Measurements from ENCODE around the gene NDUFS7. TPM values are rescaled to one million over a fixed set of nuclear protein-coding genes. Genes with fewer than 3 reads are reported as not detected.

The NDUFS7 gene
- total and polyA plus RNA-seq, 9 of the 15 experiments (the other 6 are each of a cell fraction or from before 2014, with no cell fraction given), result 6.0 to 271 (median 60.6) TPM

- TF ChIP-seq CUX1 (CRISPR knock-in tag; IDR thresholded peaks at IDR 0.05), result no peak
These were observed 14.1 kb downstream of the NDUFS7 start (continued) for GRCh38 chr19:1397838-1398237.

- in situ Hi-C loops (cut with MboI) (no loop called here), intact Hi-C loops (cut with micrococcal nuclease) (no loop called here)
- peaks cover 5 to 85% of the 10 kb centered on the region in 2 experiments; a peak in 3 of 5 replicates for H3K4me1 ChIP-seq (replicated peaks in 1 of 2; ENCODE audit: control insufficient read depth in 2 of 2, insufficient read depth in 2 of 2, low read length in 2 of 2)
- no peak overlapping the region for H2AFZ ChIP-seq (ENCODE audit: low read depth, low read length)
- no peaks in the 10 kb centered on the region for H3K27me3 ChIP-seq (ENCODE audit: control insufficient read depth in 2 of 2, insufficient read depth in 2 of 2, low read length in 2 of 2)
- DNase-seq (ENCODE audit: extremely low read depth in 1 of 4, low spot score in 3 of 4) (no peak), ATAC-seq (no peak), FAIRE-seq (no peak)
- no peak overlapping the region for H3K4me2 ChIP-seq (ENCODE audit: insufficient read depth, low read length)
- no peaks in the 10 kb centered on the region for H3K9me1 ChIP-seq (ENCODE audit: control insufficient read depth, insufficient read depth, low read length)
- POLR2A ChIA-PET, result interaction anchor here (0.5 to 1.9 kb wide), 2 partner anchors 17 to 130 kb away, joined by 5 read pairs; partner anchors contain the start of gene CIRBP
- H3K9me3 ChIP-seq (replicated peaks; ENCODE audit: control insufficient read depth, insufficient read depth, low read depth, low read length), result no peaks in the 10 kb centered on the region
- peaks cover 3% of the 10 kb centered on the region; the same call in 1 of the 2 replicates for H4K20me1 ChIP-seq (replicated peaks; ENCODE audit: control insufficient read depth, insufficient read depth, low read length)
- peaks cover 25% of the 10 kb centered on the region; the same call in 1 of the 3 replicates for H3K36me3 ChIP-seq (ENCODE audit: control insufficient read depth, insufficient read depth, low read length)
- BruUV-seq (replicated peaks), result no TSS peak
- WGBS (ENCODE audit: insufficient coverage, low coverage, missing lambda C conversion rate), result 88% methylated on average over 15 of the region's 19 CpGs
- CTCF ChIA-PET (ENCODE audit: low intra/inter-chr PET ratio), result no interaction called here
- TF ChIP-seq POLR2G (IDR thresholded peaks at IDR 0.05; ENCODE audit: low read depth, low read length), result peak; percentile 49; the same call in 1 of the 2 replicates
- TF ChIP-seq, protein P1, sequence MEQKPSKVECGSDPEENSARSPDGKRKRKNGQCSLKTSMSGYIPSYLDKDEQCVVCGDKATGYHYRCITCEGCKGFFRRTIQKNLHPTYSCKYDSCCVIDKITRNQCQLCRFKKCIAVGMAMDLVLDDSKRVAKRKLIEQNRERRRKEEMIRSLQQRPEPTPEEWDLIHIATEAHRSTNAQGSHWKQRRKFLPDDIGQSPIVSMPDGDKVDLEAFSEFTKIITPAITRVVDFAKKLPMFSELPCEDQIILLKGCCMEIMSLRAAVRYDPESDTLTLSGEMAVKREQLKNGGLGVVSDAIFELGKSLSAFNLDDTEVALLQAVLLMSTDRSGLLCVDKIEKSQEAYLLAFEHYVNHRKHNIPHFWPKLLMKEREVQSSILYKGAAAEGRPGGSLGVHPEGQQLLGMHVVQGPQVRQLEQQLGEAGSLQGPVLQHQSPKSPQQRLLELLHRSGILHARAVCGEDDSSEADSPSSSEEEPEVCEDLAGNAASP (IDR thresholded peaks at IDR 0.05), result no peak
- H3K9ac ChIP-seq (ENCODE audit: insufficient read depth in 1 of 2, low read depth in 2 of 2, low read length in 2 of 2), result peak overlapping the region in 1 of 2 experiments; percentile 6; a peak in 1 of 4 replicates
- peaks cover 12% of the 10 kb centered on the region for H3K79me2 ChIP-seq (ENCODE audit: control insufficient read depth, insufficient read depth, low read length)
- H3K4me3 ChIP-seq, result no peak overlapping the region
- no peak overlapping the region for H3K27ac ChIP-seq (ENCODE audit: extremely low read depth, low read depth, low read length)
These were observed 15.4 kb downstream of the NDUFS7 start for GRCh38 chr19:1399079-1399478.
